ENCODE data around the gene CACNG4. TPM values are rescaled to one million over a fixed set of nuclear protein-coding genes. Genes with fewer than 3 reads are reported as not detected.

CACNG4 gene
- total and polyA plus RNA-seq, 9 of the 15 experiments (the other 6 are each of a cell fraction or from before 2014, with no cell fraction given) = 0.07 TPM; not detected in 8

GRCh38 chr17:66918896-66919295, 45.6 kb upstream of the CACNG4 start:
- Histone ChIP-seq H3K4me3 (no peak overlapping the region), H3K4me2 (ENCODE audit: insufficient read depth, low read length) (no peak overlapping the region), H3K9ac (ENCODE audit: insufficient read depth in 1 of 2, low read depth in 2 of 2, low read length in 2 of 2) (no peak overlapping the region), H2AFZ (ENCODE audit: low read depth, low read length) (no peak overlapping the region), H4K20me1 (replicated peaks; ENCODE audit: control insufficient read depth, insufficient read depth, low read length) (no peaks in the 10 kb centered on the region), H3K79me2 (ENCODE audit: control insufficient read depth, insufficient read depth, low read length) (no peaks in the 10 kb centered on the region), H3K27ac (ENCODE audit: extremely low read depth, low read depth, low read length) (no peak overlapping the region), H3K9me1 (ENCODE audit: control insufficient read depth, insufficient read depth, low read length) (no peaks in the 10 kb centered on the region), H3K9me3 (replicated peaks; ENCODE audit: control insufficient read depth, insufficient read depth, low read depth, low read length) (no peaks in the 10 kb centered on the region), H3K4me1 (replicated peaks in 1 of 2; ENCODE audit: control insufficient read depth in 2 of 2, insufficient read depth in 2 of 2, low read length in 2 of 2) (no peaks in the 10 kb centered on the region), H3K27me3 (ENCODE audit: control insufficient read depth in 2 of 2, insufficient read depth in 2 of 2, low read length in 2 of 2) (peaks cover 21 to 58% of the 10 kb centered on the region in 2 experiments; a peak in 4 of 5 replicates), H3K36me3 (ENCODE audit: control insufficient read depth, insufficient read depth, low read length) (no peaks in the 10 kb centered on the region)
- in situ Hi-C loops (cut with MboI) (no loop called here), intact Hi-C loops (cut with micrococcal nuclease) (no loop called here)
- ATAC-seq (no peak), FAIRE-seq (no peak), DNase-seq (ENCODE audit: extremely low read depth in 1 of 4, low spot score in 3 of 4) (no peak)
- 0% methylated on average over 11 of the region's 12 CpGs for WGBS (ENCODE audit: insufficient coverage, low coverage, missing lambda C conversion rate)
- no TSS peak for BruUV-seq (replicated peaks)
- CTCF ChIA-PET (ENCODE audit: low intra/inter-chr PET ratio) = no interaction called here
- POLR2A ChIA-PET = interaction anchor here (0.8 kb wide), 1 partner anchor 14 kb away, joined by 3 read pairs; no protein-coding TSS in a partner anchor
- TF ChIP-seq RBFOX2 (IDR thresholded peaks at IDR 0.05; ENCODE audit: low read depth, low read length) (no peak), MCM3 (IDR thresholded peaks at IDR 0.05) (no peak), ZNF592 (IDR thresholded peaks at IDR 0.05) (no peak), ZBTB11 (CRISPR knock-in tag; IDR thresholded peaks at IDR 0.05) (no peak), BDP1 (IDR thresholded peaks at IDR 0.05; ENCODE audit: insufficient read depth, insufficient read length) (no peak), SRSF7 (optimal IDR thresholded peaks at IDR 0.05; ENCODE audit: low read depth, low read length) (no peak), ZNF121 (CRISPR knock-in tag; conservative IDR thresholded peaks at IDR 0.05) (no peak), BACH1 (tag; IDR thresholded peaks at IDR 0.05) (no peak), NR0B1 (IDR thresholded peaks at IDR 0.05; ENCODE audit: partially characterized antibody) (no peak), CREBBP (IDR thresholded peaks at IDR 0.05; ENCODE audit: low read depth, low read length) (no peak), ETS2 (tag; IDR thresholded peaks at IDR 0.05; ENCODE audit: borderline replicate concordance, poor library complexity, severe bottlenecking) (no peak), HIVEP1 (CRISPR knock-in tag; IDR thresholded peaks at IDR 0.05) (no peak)

All from K562 (cell line).